Smooth muscle cell (in vitro differentiated cells): ENCODE data around the gene TNFRSF4. TPM values are rescaled to one million over a fixed set of nuclear protein-coding genes. Genes with fewer than 3 reads are reported as not detected.

Source experiments
- DNase-seq: peaks from one replicate; lab custom pipeline; 2025; ENCODE audit not compliant: unreplicated experiment; lab: John Stamatoyannopoulos, UW
- H2AFZ ChIP-seq: fragments of 200-600 bp; sonication (generic); 2 replicates; pipeline ENCODE4 v1.6.0; 2016; ENCODE audit warnings: antibody characterized with exemption, low read depth, mild to moderate bottlenecking
- H3F3A ChIP-seq: fragments of 200-600 bp; sonication (generic); 2 replicates; pipeline ENCODE4 v1.6.0; 2017; ENCODE audit warnings: antibody characterized with exemption, low read depth
- H3K27ac ChIP-seq: fragments of 200-600 bp; sonication (generic); 2 replicates; pipeline ENCODE4 v1.5.1; 2016; ENCODE audit warnings: low read depth, mild to moderate bottlenecking
- H3K27me3 ChIP-seq: fragments of 200-600 bp; sonication (generic); 2 replicates; pipeline ENCODE4 v1.6.1; 2016; ENCODE audit warnings: low read depth, mild to moderate bottlenecking
- H3K36me3 ChIP-seq: fragments of 200-600 bp; sonication (generic); 2 replicates; pipeline ENCODE4 v1.5.1; 2016; ENCODE audit warnings: low read depth
- H3K4me1 ChIP-seq: fragments of 200-600 bp; sonication (generic); 2 replicates; pipeline ENCODE4 v1.5.1; 2016; ENCODE audit warnings: low read depth
- H3K4me2 ChIP-seq: fragments of 200-600 bp; sonication (generic); 2 replicates; pipeline ENCODE4 v1.6.0; 2016; ENCODE audit warnings: mild to moderate bottlenecking
- H3K4me3 ChIP-seq: fragments of 200-600 bp; sonication (generic); 2 replicates; pipeline ENCODE4 v1.5.1; 2016; ENCODE audit warnings: mild to moderate bottlenecking
- H3K79me2 ChIP-seq: fragments of 200-600 bp; sonication (generic); 2 replicates; pipeline ENCODE4 v1.6.0; 2016; ENCODE audit warnings: low read depth, mild to moderate bottlenecking
- H3K9ac ChIP-seq: fragments of 200-600 bp; sonication (generic); 2 replicates; pipeline ENCODE4 v1.6.0; 2016; ENCODE audit warnings: low read depth
- H3K9me3 ChIP-seq: fragments of 200-600 bp; sonication (generic); replicated peaks from 2 replicates; pipeline ENCODE4 v1.5.1; 2016; ENCODE audit warnings: low read depth
- H4K20me1 ChIP-seq: fragments of 200-600 bp; sonication (generic); 2 replicates; pipeline ENCODE4 v1.6.0; 2016; ENCODE audit warnings: low read depth
- WGBS: methylation state at CpG from one replicate; pipeline ENCODE4 v1.1.7; 2016; ENCODE audit warnings: low lambda C conversion rate; 5-methylcytosine and 5-hydroxymethylcytosine counted together
- polyA plus RNA-seq: library from polyadenylated mRNA; unstranded; fragments of >200 nt; fragmentation: Nextera tagmentation; extraction: Ambion mirVana; gene quantifications from 2 replicates; pipeline ENCODE4 v1.2.1, GENCODE V29; 2016
- total RNA-seq: library from RNA; depleted of rRNA; stranded (reverse); fragments of >200 nt; gene quantifications from 2 replicates; pipeline ENCODE4 v1.2.3, GENCODE V29; 2014
- TF ChIP-seq, protein P1 (sequence below): fragments of 200-600 bp; sonication (generic); IDR thresholded peaks from 2 replicates; pipeline ENCODE4 v1.5.1; 2017; ENCODE audit warnings: borderline replicate concordance, mild to moderate bottlenecking, antibody characterized with exemption; ENCODE audit not compliant: insufficient read depth, poor library complexity, severe bottlenecking

Gene TNFRSF4
- total and polyA plus RNA-seq, 2 experiments from 2014 or later = not detected

GRCh38 chr1:1173793-1174415 lies 40.0 kb downstream of the TNFRSF4 start, which contains the start of gene TTLL10:
TTLL10 (plus strand) TSS chr1:1173880; CDS start chr1:1179216, 5,336 bp downstream.
- Histone ChIP-seq H2AFZ (no peak within 1 kb of the TSS), H3K4me1 (peaks cover 3% of the 10 kb centered on the region), H3K36me3 (no peaks in the 10 kb centered on the region), H3F3A (no peaks in the 10 kb centered on the region), H4K20me1 (no peaks in the 10 kb centered on the region), H3K79me2 (no peaks in the 10 kb centered on the region), H3K4me2 (no peak within 1 kb of the TSS), H3K27ac (no peak within 1 kb of the TSS), H3K9me3 (no peaks in the 10 kb centered on the region), H3K9ac (no peak within 1 kb of the TSS), H3K4me3 (no peak within 1 kb of the TSS), H3K27me3 (no peaks in the 10 kb centered on the region)
- TF ChIP-seq, protein P1, sequence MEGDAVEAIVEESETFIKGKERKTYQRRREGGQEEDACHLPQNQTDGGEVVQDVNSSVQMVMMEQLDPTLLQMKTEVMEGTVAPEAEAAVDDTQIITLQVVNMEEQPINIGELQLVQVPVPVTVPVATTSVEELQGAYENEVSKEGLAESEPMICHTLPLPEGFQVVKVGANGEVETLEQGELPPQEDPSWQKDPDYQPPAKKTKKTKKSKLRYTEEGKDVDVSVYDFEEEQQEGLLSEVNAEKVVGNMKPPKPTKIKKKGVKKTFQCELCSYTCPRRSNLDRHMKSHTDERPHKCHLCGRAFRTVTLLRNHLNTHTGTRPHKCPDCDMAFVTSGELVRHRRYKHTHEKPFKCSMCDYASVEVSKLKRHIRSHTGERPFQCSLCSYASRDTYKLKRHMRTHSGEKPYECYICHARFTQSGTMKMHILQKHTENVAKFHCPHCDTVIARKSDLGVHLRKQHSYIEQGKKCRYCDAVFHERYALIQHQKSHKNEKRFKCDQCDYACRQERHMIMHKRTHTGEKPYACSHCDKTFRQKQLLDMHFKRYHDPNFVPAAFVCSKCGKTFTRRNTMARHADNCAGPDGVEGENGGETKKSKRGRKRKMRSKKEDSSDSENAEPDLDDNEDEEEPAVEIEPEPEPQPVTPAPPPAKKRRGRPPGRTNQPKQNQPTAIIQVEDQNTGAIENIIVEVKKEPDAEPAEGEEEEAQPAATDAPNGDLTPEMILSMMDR = no peak
- WGBS = 77% methylated on average over 33 of the region's 35 CpGs
- DNase-seq = no peak

DNA sequence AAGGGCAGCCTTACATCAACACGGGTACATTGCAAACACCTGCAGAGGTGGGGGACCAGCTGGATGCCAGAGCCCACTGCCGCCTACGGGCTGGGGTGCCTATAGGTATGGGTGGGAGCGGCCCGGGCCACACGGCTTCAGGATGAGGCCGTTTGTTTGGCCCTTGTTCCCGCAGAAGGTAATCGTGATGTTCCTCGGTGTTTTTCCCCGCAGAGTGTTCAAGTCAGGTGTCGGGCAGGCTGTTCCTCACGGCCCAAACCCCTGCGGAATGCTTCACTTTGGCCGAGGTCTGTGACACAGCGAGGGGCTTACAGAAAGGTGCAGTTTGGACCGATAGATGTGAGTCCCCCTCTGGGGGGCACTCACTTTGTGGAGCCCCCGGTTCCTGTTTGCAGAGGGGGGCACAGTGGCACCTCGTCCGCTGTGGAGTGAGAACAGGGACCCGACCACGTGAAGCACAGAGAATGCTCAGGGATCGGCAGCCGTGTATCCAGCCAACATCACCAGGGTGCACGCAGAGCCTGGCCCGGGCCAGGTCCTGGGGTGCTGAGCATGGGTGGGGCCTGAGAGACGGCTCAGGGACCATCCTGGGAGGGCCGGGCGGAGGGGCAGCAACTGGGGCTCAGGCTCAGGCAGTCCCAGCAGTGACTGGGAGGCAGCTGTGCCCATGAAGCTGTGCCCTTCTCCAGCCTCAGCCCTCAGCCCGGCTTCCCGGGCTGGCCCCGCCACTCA lies 40.7 kb downstream of the TNFRSF4 start:
- TF ChIP-seq, protein P1 = no peak
- H2AFZ ChIP-seq = no peak overlapping the region
- no peaks in the 10 kb centered on the region for H3K27me3 ChIP-seq
- H3K9me3 ChIP-seq = no peaks in the 10 kb centered on the region
- no peaks in the 10 kb centered on the region for H4K20me1 ChIP-seq
- H3K4me3 ChIP-seq = no peak overlapping the region
- H3K9ac ChIP-seq = no peak overlapping the region
- H3F3A ChIP-seq = no peaks in the 10 kb centered on the region
- no peak overlapping the region for H3K27ac ChIP-seq
- H3K4me1 ChIP-seq = peaks cover 3% of the 10 kb centered on the region
- H3K36me3 ChIP-seq = no peaks in the 10 kb centered on the region
- no peak for DNase-seq
- no peak overlapping the region for H3K4me2 ChIP-seq
- 89% methylated on average over 29 of the region's 32 CpGs for WGBS
- no peaks in the 10 kb centered on the region for H3K79me2 ChIP-seq

DNA sequence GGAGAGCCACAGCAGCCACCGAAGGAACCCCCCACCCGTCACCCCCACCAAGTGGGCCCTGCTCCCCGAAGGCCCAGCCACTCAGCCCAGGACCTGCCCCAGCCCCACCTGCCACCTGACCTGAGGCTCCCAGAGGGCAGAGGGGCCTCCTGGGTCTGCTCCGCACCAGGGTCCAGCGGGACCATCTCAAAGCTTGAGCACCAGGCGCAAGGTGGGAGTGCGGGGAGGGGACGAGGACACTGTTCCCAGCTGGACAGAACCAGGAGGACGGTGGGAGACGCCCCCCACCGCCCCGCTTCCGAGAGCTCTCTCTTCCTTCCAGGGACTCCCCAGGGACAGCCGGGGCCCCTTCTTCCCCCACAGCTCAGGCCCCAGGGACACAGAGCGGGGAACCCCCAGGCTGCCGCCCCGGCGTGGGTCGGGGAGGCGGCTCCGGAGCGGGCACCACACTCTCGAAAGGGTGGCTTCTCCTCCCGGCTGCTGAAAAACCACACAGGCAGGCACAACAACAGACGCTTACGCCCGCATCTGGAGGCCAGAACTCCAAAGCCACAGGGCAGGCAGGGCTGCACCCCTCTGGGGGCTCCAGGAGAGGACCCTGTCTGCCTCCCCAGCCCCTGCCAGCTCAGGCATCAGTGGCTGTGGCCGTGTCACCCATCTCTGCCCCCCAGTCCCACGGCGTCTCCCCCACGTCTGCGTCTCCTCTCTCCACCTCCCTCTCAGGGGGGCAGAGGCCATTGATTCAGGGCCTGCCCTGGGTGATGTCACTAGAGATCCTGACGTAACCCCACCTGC lies 42.2 kb downstream of the TNFRSF4 start:
- no peak overlapping the region for H3K9ac ChIP-seq
- H3K4me3 ChIP-seq = no peak overlapping the region
- peaks cover 3% of the 10 kb centered on the region for H3K4me1 ChIP-seq
- H3K36me3 ChIP-seq = no peaks in the 10 kb centered on the region
- no peaks in the 10 kb centered on the region for H3K9me3 ChIP-seq
- H4K20me1 ChIP-seq = no peaks in the 10 kb centered on the region
- H3K27ac ChIP-seq = no peak overlapping the region
- TF ChIP-seq, protein P1 = no peak
- DNase-seq = no peak
- H2AFZ ChIP-seq = no peak overlapping the region
- H3K4me2 ChIP-seq = no peak overlapping the region
- 90% methylated on average over 27 of the region's 33 CpGs for WGBS
- no peaks in the 10 kb centered on the region for H3K27me3 ChIP-seq
- no peaks in the 10 kb centered on the region for H3F3A ChIP-seq
- H3K79me2 ChIP-seq = no peaks in the 10 kb centered on the region
